Measurements from ENCODE around the gene STAT3. TPM values are rescaled to one million over a fixed set of nuclear protein-coding genes. Genes with fewer than 3 reads are reported as not detected.

The STAT3 gene
- total RNA-seq, 1 donor, result 206 TPM

- peaks cover 29% of the 10 kb centered on the region for H3K79me2 ChIP-seq (ENCODE audit: insufficient read depth, low read length)
- H3K27ac ChIP-seq (ENCODE audit: low read depth, low read length), result peak overlapping the region; percentile 56
- no peak overlapping the region for H2AFZ ChIP-seq (ENCODE audit: low read length)
- peak; percentile 31 for DNase-seq (ENCODE audit: insufficient read length, low spot score, missing footprints)
- no peaks in the 10 kb centered on the region for H3K9me3 ChIP-seq (ENCODE audit: low read depth, low read length)
- H3K4me3 ChIP-seq (ENCODE audit: insufficient read depth, low read length), result no peak overlapping the region
- no peak for TF ChIP-seq CTCF (IDR thresholded peaks at IDR 0.05; ENCODE audit: extremely low read depth, low read depth, low read length)
- no peaks in the 10 kb centered on the region for H3K27me3 ChIP-seq (ENCODE audit: insufficient read depth, low read length)
- peaks cover 71% of the 10 kb centered on the region for H3K36me3 ChIP-seq (ENCODE audit: insufficient read depth, low read length)
- H3K4me2 ChIP-seq (ENCODE audit: insufficient read depth, low read length), result no peak overlapping the region
- peaks cover 36% of the 10 kb centered on the region for H4K20me1 ChIP-seq (ENCODE audit: insufficient read depth, low read length)
- H3K4me1 ChIP-seq (ENCODE audit: insufficient read depth, low read length), result peaks cover 26% of the 10 kb centered on the region
These were observed 45.8 kb downstream of the STAT3 start for GRCh38 chr17:42342242-42343008.

DNA sequence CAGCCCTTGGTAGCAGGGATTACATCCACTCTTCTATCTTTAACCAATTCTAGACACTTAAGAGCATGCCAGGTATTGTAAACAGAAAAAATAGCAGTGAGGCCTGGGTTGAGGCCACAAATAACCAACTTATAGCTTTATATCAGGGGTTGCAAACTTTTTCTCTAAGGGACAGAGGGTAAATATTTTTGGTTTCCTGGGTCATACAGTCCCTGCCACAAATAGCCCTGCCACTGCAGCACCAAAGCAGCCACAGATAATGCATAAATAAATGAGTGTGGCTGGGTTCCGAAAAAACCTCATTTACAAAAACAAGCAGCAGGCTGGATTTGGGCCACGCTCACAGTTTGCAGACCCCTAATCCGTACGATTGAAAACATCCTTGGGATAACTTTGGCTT lies 46.7 kb downstream of the STAT3 start:
- no peak for DNase-seq (ENCODE audit: insufficient read length, low spot score, missing footprints)
- Histone ChIP-seq H3K27me3 (ENCODE audit: insufficient read depth, low read length) (no peaks in the 10 kb centered on the region), H3K36me3 (ENCODE audit: insufficient read depth, low read length) (peaks cover 76% of the 10 kb centered on the region), H3K4me3 (ENCODE audit: insufficient read depth, low read length) (no peak overlapping the region), H2AFZ (ENCODE audit: low read length) (no peak overlapping the region), H3K4me1 (ENCODE audit: insufficient read depth, low read length) (peaks cover 17% of the 10 kb centered on the region), H3K79me2 (ENCODE audit: insufficient read depth, low read length) (peaks cover 25% of the 10 kb centered on the region), H3K27ac (ENCODE audit: low read depth, low read length) (peak overlapping the region; percentile 7), H4K20me1 (ENCODE audit: insufficient read depth, low read length) (peaks cover 29% of the 10 kb centered on the region), H3K4me2 (ENCODE audit: insufficient read depth, low read length) (no peak overlapping the region), H3K9me3 (ENCODE audit: low read depth, low read length) (no peaks in the 10 kb centered on the region)
- TF ChIP-seq CTCF (IDR thresholded peaks at IDR 0.05; ENCODE audit: extremely low read depth, low read depth, low read length), result no peak

DNA sequence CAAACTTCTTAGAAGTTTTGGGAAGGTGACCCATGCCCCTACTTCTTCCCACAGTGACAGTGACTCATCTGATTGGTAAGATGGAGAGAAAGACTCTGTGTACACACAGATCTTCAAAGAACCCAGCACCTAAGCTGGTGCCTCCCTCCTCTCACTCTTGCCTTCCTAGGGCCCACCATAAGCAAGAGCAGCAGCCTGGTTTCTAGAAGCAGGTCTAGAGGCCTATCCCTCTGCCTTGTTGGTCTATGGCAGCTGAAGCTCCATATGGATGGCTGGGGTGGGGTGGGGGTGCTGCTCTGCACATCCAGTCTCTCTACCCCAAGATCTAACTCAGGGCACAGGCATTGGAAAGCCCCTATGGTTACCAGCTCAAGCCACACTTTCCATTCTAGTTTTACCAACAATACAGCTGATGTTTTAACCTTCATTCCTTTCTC lies 47.5 kb downstream of the STAT3 start:
- H3K27me3 ChIP-seq (ENCODE audit: insufficient read depth, low read length), result no peaks in the 10 kb centered on the region
- peaks cover 16% of the 10 kb centered on the region for H3K4me1 ChIP-seq (ENCODE audit: insufficient read depth, low read length)
- no peak overlapping the region for H2AFZ ChIP-seq (ENCODE audit: low read length)
- H3K79me2 ChIP-seq (ENCODE audit: insufficient read depth, low read length), result peaks cover 17% of the 10 kb centered on the region
- H3K4me2 ChIP-seq (ENCODE audit: insufficient read depth, low read length), result no peak overlapping the region
- H4K20me1 ChIP-seq (ENCODE audit: insufficient read depth, low read length), result peaks cover 22% of the 10 kb centered on the region
- DNase-seq (ENCODE audit: insufficient read length, low spot score, missing footprints), result no peak
- H3K27ac ChIP-seq (ENCODE audit: low read depth, low read length), result no peak overlapping the region
- TF ChIP-seq CTCF (IDR thresholded peaks at IDR 0.05; ENCODE audit: extremely low read depth, low read depth, low read length), result no peak
- no peaks in the 10 kb centered on the region for H3K9me3 ChIP-seq (ENCODE audit: low read depth, low read length)
- peaks cover 76% of the 10 kb centered on the region for H3K36me3 ChIP-seq (ENCODE audit: insufficient read depth, low read length)
- no peak overlapping the region for H3K4me3 ChIP-seq (ENCODE audit: insufficient read depth, low read length)

DNA sequence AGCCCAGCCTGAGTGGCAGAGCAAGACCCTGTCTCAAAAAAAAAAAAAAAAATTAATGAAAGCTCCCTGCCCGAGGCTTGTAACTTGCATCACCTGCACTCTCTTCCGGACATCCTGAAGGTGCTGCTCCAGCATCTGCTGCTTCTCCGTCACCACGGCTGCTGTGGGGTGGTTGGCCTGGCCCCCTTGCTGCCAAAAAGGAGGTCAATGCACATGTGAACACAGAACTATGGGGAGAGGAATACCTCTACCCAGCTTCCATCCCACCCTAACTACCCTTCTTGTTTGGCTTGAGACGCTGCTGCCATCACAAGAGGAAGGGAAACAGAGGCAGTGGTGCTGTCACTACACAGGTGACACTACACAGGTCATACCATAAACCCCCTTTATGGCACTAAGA lies 49.0 kb downstream of the STAT3 start:
- DNase-seq (ENCODE audit: insufficient read length, low spot score, missing footprints), result no peak
- H3K36me3 ChIP-seq (ENCODE audit: insufficient read depth, low read length), result peaks cover 74% of the 10 kb centered on the region
- no peak overlapping the region for H2AFZ ChIP-seq (ENCODE audit: low read length)
- no peaks in the 10 kb centered on the region for H3K27me3 ChIP-seq (ENCODE audit: insufficient read depth, low read length)
- peaks cover 23% of the 10 kb centered on the region for H4K20me1 ChIP-seq (ENCODE audit: insufficient read depth, low read length)
- peak overlapping the region; percentile 49 for H3K27ac ChIP-seq (ENCODE audit: low read depth, low read length)
- H3K4me1 ChIP-seq (ENCODE audit: insufficient read depth, low read length), result peaks cover 20% of the 10 kb centered on the region
- H3K79me2 ChIP-seq (ENCODE audit: insufficient read depth, low read length), result peaks cover 13% of the 10 kb centered on the region
- no peak overlapping the region for H3K4me2 ChIP-seq (ENCODE audit: insufficient read depth, low read length)
- H3K9me3 ChIP-seq (ENCODE audit: low read depth, low read length), result no peaks in the 10 kb centered on the region
- TF ChIP-seq CTCF (IDR thresholded peaks at IDR 0.05; ENCODE audit: extremely low read depth, low read depth, low read length), result no peak
- H3K4me3 ChIP-seq (ENCODE audit: insufficient read depth, low read length), result no peak overlapping the region

All from osteoblast (primary cell).